Loucy (cell line): ENCODE measurements around the gene TGFB2.

Experiments
- H2AFZ ChIP-seq: fragments of 200-600 bp; sonication (generic); 2 replicates; pipeline ENCODE4 v1.6.0; 2016; ENCODE audit warnings: antibody characterized with exemption, mild to moderate bottlenecking, low read length, moderate library complexity
- H3F3A ChIP-seq: fragments of 200-600 bp; 2 replicates; pipeline ENCODE4 v1.6.0; 2016; ENCODE audit warnings: antibody characterized with exemption, low read depth, mild to moderate bottlenecking
- H3K27me3 ChIP-seq: fragments of 200-600 bp; sonication (generic); 2 replicates; pipeline ENCODE4 v1.6.1; 2014; ENCODE audit warnings: low read length, mild to moderate bottlenecking; ENCODE audit not compliant: insufficient read depth, poor library complexity, severe bottlenecking
- H3K36me3 ChIP-seq: fragments of 200-600 bp; sonication (generic); 2 replicates; pipeline ENCODE4 v1.6.1; 2016; ENCODE audit warnings: low read length; ENCODE audit not compliant: insufficient read depth
- H3K4me1 ChIP-seq: fragments of 200-600 bp; sonication (generic); 2 replicates; pipeline ENCODE4 v1.5.1; 2014; ENCODE audit warnings: low read length, mild to moderate bottlenecking; ENCODE audit not compliant: insufficient read depth, poor library complexity, severe bottlenecking
- H3K4me2 ChIP-seq: fragments of 200-600 bp; sonication (generic); 2 replicates; pipeline ENCODE4 v1.6.0; 2014; ENCODE audit warnings: antibody characterized with exemption, low read length, low read depth, mild to moderate bottlenecking; ENCODE audit not compliant: poor library complexity, severe bottlenecking
- H3K4me3 ChIP-seq: fragments of 200-600 bp; sonication (generic); 2 replicates; pipeline ENCODE4 v1.5.1; 2014; ENCODE audit warnings: low read length, mild to moderate bottlenecking, mixed read lengths; ENCODE audit not compliant: poor library complexity, severe bottlenecking
- H3K79me2 ChIP-seq: fragments of 200-600 bp; sonication (generic); 2 replicates; pipeline ENCODE4 v1.6.1; 2014; ENCODE audit warnings: low read length; ENCODE audit not compliant: insufficient read depth
- H3K9ac ChIP-seq: fragments of 200-600 bp; sonication (generic); 2 replicates; pipeline ENCODE4 v1.6.0; 2014; ENCODE audit warnings: mild to moderate bottlenecking, low read depth, low read length, moderate library complexity; ENCODE audit not compliant: poor library complexity, severe bottlenecking
- H3K9me2 ChIP-seq: fragments of 200-600 bp; sonication (generic); replicated peaks from 2 replicates; pipeline ENCODE4 v1.6.1; 2016; ENCODE audit warnings: low read depth, low read length, mixed read lengths
- H3K9me3 ChIP-seq: fragments of 200-600 bp; sonication (generic); 2 replicates; pipeline ENCODE4 v1.6.1; 2014; ENCODE audit warnings: mild to moderate bottlenecking, antibody characterized with exemption, low read length, low read depth; ENCODE audit not compliant: insufficient read depth
- H4K20me1 ChIP-seq: fragments of 200-600 bp; sonication (generic); 2 replicates; pipeline ENCODE4 v1.6.0; 2014; ENCODE audit warnings: antibody characterized with exemption, low read length, mild to moderate bottlenecking; ENCODE audit not compliant: insufficient read depth, poor library complexity, severe bottlenecking
- CTCF ChIP-seq: fragments of 200-600 bp; sonication (generic); conservative IDR thresholded peaks from 2 replicates; pipeline ENCODE4 v1.5.1; 2014; ENCODE audit warnings: mild to moderate bottlenecking, antibody characterized with exemption, low read length
- EZH2phosphoT487 ChIP-seq: fragments of 200-600 bp; IDR thresholded peaks from 2 replicates; pipeline ENCODE4 v1.6.1; 2018; ENCODE audit warnings: antibody characterized with exemption, mild to moderate bottlenecking, moderate library complexity, borderline replicate concordance

The TGFB2 gene

GRCh38 chr1:218365226-218365999 lies 20.3 kb downstream of the TGFB2 start:
- H2AFZ ChIP-seq = no peak overlapping the region
- no peaks in the 10 kb centered on the region for H3K79me2 ChIP-seq
- TF ChIP-seq EZH2phosphoT487 (no peak), CTCF (no peak)
- H4K20me1 ChIP-seq = no peaks in the 10 kb centered on the region
- no peaks in the 10 kb centered on the region for H3K9me2 ChIP-seq
- no peak overlapping the region for H3K9ac ChIP-seq
- no peak overlapping the region for H3K4me3 ChIP-seq
- no peak overlapping the region for H3K4me2 ChIP-seq
- H3F3A ChIP-seq = no peaks in the 10 kb centered on the region
- no peaks in the 10 kb centered on the region for H3K4me1 ChIP-seq
- no peaks in the 10 kb centered on the region for H3K36me3 ChIP-seq
- no peaks in the 10 kb centered on the region for H3K27me3 ChIP-seq
- H3K9me3 ChIP-seq = no peaks in the 10 kb centered on the region

- TF ChIP-seq EZH2phosphoT487 = no peak
- no peak for TF ChIP-seq CTCF
- Histone ChIP-seq H3K4me2 (no peak overlapping the region), H3K9me3 (no peaks in the 10 kb centered on the region), H3K9ac (no peak overlapping the region), H2AFZ (no peak overlapping the region), H3F3A (no peaks in the 10 kb centered on the region), H3K9me2 (no peaks in the 10 kb centered on the region), H4K20me1 (no peaks in the 10 kb centered on the region), H3K79me2 (no peaks in the 10 kb centered on the region), H3K36me3 (no peaks in the 10 kb centered on the region), H3K4me1 (no peaks in the 10 kb centered on the region), H3K27me3 (peaks cover under 1% of the 10 kb centered on the region), H3K4me3 (no peak overlapping the region)
Measured at GRCh38 chr1:218366322-218367052, 21.4 kb downstream of the TGFB2 start.

GRCh38 chr1:218367118-218367517 lies 22.0 kb downstream of the TGFB2 start:
- Histone ChIP-seq H3K4me1 (no peaks in the 10 kb centered on the region), H3K9ac (no peak overlapping the region), H3K4me3 (no peak overlapping the region), H2AFZ (no peak overlapping the region), H3K9me2 (no peaks in the 10 kb centered on the region), H4K20me1 (no peaks in the 10 kb centered on the region), H3K4me2 (no peak overlapping the region), H3K79me2 (no peaks in the 10 kb centered on the region), H3K36me3 (no peaks in the 10 kb centered on the region), H3K27me3 (peaks cover 7% of the 10 kb centered on the region), H3F3A (no peaks in the 10 kb centered on the region), H3K9me3 (no peaks in the 10 kb centered on the region)
- no peak for TF ChIP-seq EZH2phosphoT487
- no peak for TF ChIP-seq CTCF
